ENCODE results near the gene KCNAB2.

KCNAB2 gene

GRCh38 chr1:6106321-6106731 is 60.6 kb downstream of the KCNAB2 start:
- no peaks in the 10 kb centered on the region for H3K9me3 ChIP-seq (ENCODE audit: insufficient read depth, low read depth, low read length)
- H4K20me1 ChIP-seq (ENCODE audit: insufficient read depth, low read length, poor library complexity, severe bottlenecking) = no peaks in the 10 kb centered on the region
- no peaks in the 10 kb centered on the region for H3K36me3 ChIP-seq (ENCODE audit: insufficient read depth, low read length)
- H3K27me3 ChIP-seq (ENCODE audit: insufficient read depth, low read length, poor library complexity, severe bottlenecking) = no peaks in the 10 kb centered on the region
- H3K4me3 ChIP-seq (ENCODE audit: low read length, poor library complexity, severe bottlenecking) = no peak overlapping the region
- H3K4me2 ChIP-seq (ENCODE audit: low read depth, low read length, poor library complexity, severe bottlenecking) = no peak overlapping the region
- TF ChIP-seq EZH2phosphoT487 (IDR thresholded peaks at IDR 0.05; ENCODE audit: borderline replicate concordance) (no peak), CTCF (conservative IDR thresholded peaks at IDR 0.05; ENCODE audit: low read length) (no peak)
- no peaks in the 10 kb centered on the region for H3K4me1 ChIP-seq (ENCODE audit: insufficient read depth, low read length, poor library complexity, severe bottlenecking)
- H3F3A ChIP-seq (ENCODE audit: low read depth) = no peaks in the 10 kb centered on the region
- no peak overlapping the region for H2AFZ ChIP-seq (ENCODE audit: low read length)
- H3K9ac ChIP-seq (ENCODE audit: low read depth, low read length, poor library complexity, severe bottlenecking) = no peak overlapping the region
- H3K9me2 ChIP-seq (replicated peaks; ENCODE audit: low read depth, low read length) = no peaks in the 10 kb centered on the region
- no peaks in the 10 kb centered on the region for H3K79me2 ChIP-seq (ENCODE audit: insufficient read depth, low read length)

GRCh38 chr1:6106977-6107376 is 61.3 kb downstream of the KCNAB2 start:
- Histone ChIP-seq H3K9ac (ENCODE audit: low read depth, low read length, poor library complexity, severe bottlenecking) (no peak overlapping the region), H3K79me2 (ENCODE audit: insufficient read depth, low read length) (no peaks in the 10 kb centered on the region), H3K4me3 (ENCODE audit: low read length, poor library complexity, severe bottlenecking) (no peak overlapping the region), H3K36me3 (ENCODE audit: insufficient read depth, low read length) (no peaks in the 10 kb centered on the region), H3K9me2 (replicated peaks; ENCODE audit: low read depth, low read length) (no peaks in the 10 kb centered on the region), H2AFZ (ENCODE audit: low read length) (no peak overlapping the region), H3K9me3 (ENCODE audit: insufficient read depth, low read depth, low read length) (no peaks in the 10 kb centered on the region), H3K4me2 (ENCODE audit: low read depth, low read length, poor library complexity, severe bottlenecking) (no peak overlapping the region), H3K4me1 (ENCODE audit: insufficient read depth, low read length, poor library complexity, severe bottlenecking) (no peaks in the 10 kb centered on the region), H3K27me3 (ENCODE audit: insufficient read depth, low read length, poor library complexity, severe bottlenecking) (no peaks in the 10 kb centered on the region), H3F3A (ENCODE audit: low read depth) (no peaks in the 10 kb centered on the region), H4K20me1 (ENCODE audit: insufficient read depth, low read length, poor library complexity, severe bottlenecking) (no peaks in the 10 kb centered on the region)
- TF ChIP-seq EZH2phosphoT487 (IDR thresholded peaks at IDR 0.05; ENCODE audit: borderline replicate concordance) (no peak), CTCF (conservative IDR thresholded peaks at IDR 0.05; ENCODE audit: low read length) (no peak)

GRCh38 chr1:6107409-6108356 is 62.0 kb downstream of the KCNAB2 start:
- no peaks in the 10 kb centered on the region for H3K4me1 ChIP-seq (ENCODE audit: insufficient read depth, low read length, poor library complexity, severe bottlenecking)
- H3K4me3 ChIP-seq (ENCODE audit: low read length, poor library complexity, severe bottlenecking) = no peak overlapping the region
- H3K9me3 ChIP-seq (ENCODE audit: insufficient read depth, low read depth, low read length) = no peaks in the 10 kb centered on the region
- H3K79me2 ChIP-seq (ENCODE audit: insufficient read depth, low read length) = no peaks in the 10 kb centered on the region
- no peaks in the 10 kb centered on the region for H3F3A ChIP-seq (ENCODE audit: low read depth)
- H3K9me2 ChIP-seq (replicated peaks; ENCODE audit: low read depth, low read length) = no peaks in the 10 kb centered on the region
- H3K36me3 ChIP-seq (ENCODE audit: insufficient read depth, low read length) = no peaks in the 10 kb centered on the region
- H3K27me3 ChIP-seq (ENCODE audit: insufficient read depth, low read length, poor library complexity, severe bottlenecking) = no peaks in the 10 kb centered on the region
- H3K9ac ChIP-seq (ENCODE audit: low read depth, low read length, poor library complexity, severe bottlenecking) = no peak overlapping the region
- no peak overlapping the region for H2AFZ ChIP-seq (ENCODE audit: low read length)
- H4K20me1 ChIP-seq (ENCODE audit: insufficient read depth, low read length, poor library complexity, severe bottlenecking) = no peaks in the 10 kb centered on the region
- H3K4me2 ChIP-seq (ENCODE audit: low read depth, low read length, poor library complexity, severe bottlenecking) = no peak overlapping the region
- TF ChIP-seq CTCF (conservative IDR thresholded peaks at IDR 0.05; ENCODE audit: low read length) (no peak), EZH2phosphoT487 (IDR thresholded peaks at IDR 0.05; ENCODE audit: borderline replicate concordance) (no peak)
